Endometrial microvascular endothelial cells (primary cell): ENCODE data around the gene NOS1AP. TPM values are rescaled to one million over a fixed set of nuclear protein-coding genes. Genes with fewer than 3 reads are reported as not detected.
"Not testable (repeated sequence)": the region's sequence is repeated elsewhere in the genome, so short reads cannot be mapped to it uniquely, and the experiment has no call there.

Experiments
- in situ Hi-C: cut with HindIII; loops from 2 replicates; pipeline ENCODE4 v1.10.0; 2017; ENCODE audit warnings: low sequenced_read_pairs, low pct_unique_long_range_greater_than_20kb; ENCODE audit errors: inconsistent ontology term
- total RNA-seq: library from RNA; depleted of rRNA; stranded (reverse); fragments of >200 nt; gene quantifications from one replicate; pipeline ENCODE4 v1.2.3, GENCODE V29; 2015; ENCODE audit errors: inconsistent ontology term

The NOS1AP gene
- total RNA-seq, 1 donor from 2014 or later, result 3.1 TPM

GRCh38 chr1:162200096-162200847 is 130.8 kb downstream of the NOS1AP start:
- in situ Hi-C loops, result no loop called here

GRCh38 chr1:162201062-162201461 is 131.6 kb downstream of the NOS1AP start:
- in situ Hi-C loops, result not testable (repeated sequence)

GRCh38 chr1:162204129-162204822 is 134.8 kb downstream of the NOS1AP start:
- in situ Hi-C loops, result no loop called here

- in situ Hi-C loops, result no loop called here
These were observed 135.3 kb downstream of the NOS1AP start for GRCh38 chr1:162204823-162205155.

- in situ Hi-C loops, result no loop called here
These were observed 136.8 kb downstream of the NOS1AP start for GRCh38 chr1:162206300-162206699.

- in situ Hi-C loops, result no loop called here
These were observed 137.5 kb downstream of the NOS1AP start for GRCh38 chr1:162206749-162207635.

- in situ Hi-C loops, result no loop called here
These were observed 138.4 kb downstream of the NOS1AP start for GRCh38 chr1:162207862-162208261.

GRCh38 chr1:162210196-162210595 is 140.7 kb downstream of the NOS1AP start:
- in situ Hi-C loops, result no loop called here

GRCh38 chr1:162212713-162213112 is 143.2 kb downstream of the NOS1AP start:
- in situ Hi-C loops, result no loop called here

GRCh38 chr1:162213281-162213912 is 143.9 kb downstream of the NOS1AP start:
- in situ Hi-C loops, result no loop called here

GRCh38 chr1:162214202-162214601 is 144.7 kb downstream of the NOS1AP start:
- in situ Hi-C loops, result no loop called here

GRCh38 chr1:162215902-162216301 is 146.4 kb downstream of the NOS1AP start:
- in situ Hi-C loops, result no loop called here

GRCh38 chr1:162216604-162217003 is 147.1 kb downstream of the NOS1AP start:
- in situ Hi-C loops, result no loop called here

GRCh38 chr1:162217706-162218105 is 148.2 kb downstream of the NOS1AP start:
- in situ Hi-C loops, result no loop called here

GRCh38 chr1:162218546-162218945 is 149.1 kb downstream of the NOS1AP start:
- in situ Hi-C loops, result no loop called here

- in situ Hi-C loops, result no loop called here
These were observed 149.5 kb downstream of the NOS1AP start for GRCh38 chr1:162218975-162219374.

GRCh38 chr1:162219461-162219860 is 150.0 kb downstream of the NOS1AP start:
- in situ Hi-C loops, result no loop called here

- in situ Hi-C loops, result no loop called here
These were observed 150.6 kb downstream of the NOS1AP start for GRCh38 chr1:162220009-162220539.

GRCh38 chr1:162222014-162222413 is 152.5 kb downstream of the NOS1AP start:
- in situ Hi-C loops, result no loop called here
